Lower leg skin (tissue), 4 donors: ENCODE data around the gene SCAANT1. TPM values are rescaled to one million over a fixed set of nuclear protein-coding genes. Genes with fewer than 3 reads are reported as not detected.
A peak's percentile ranks its signal among the peaks of the same experiment; 100 is the strongest.

Experiments
- DNase-seq, 2 donors: peaks; one replicate each; pipeline ENCODE4 v3.0.0-alpha.2; 2019; ENCODE audit warnings: low spot score in 2 of 2
- H3K4me3 ChIP-seq: fragments of 200-600 bp; sonication (generic); 2 replicates; pipeline ENCODE4 v1.5.1; 2017; ENCODE audit warnings: mild to moderate bottlenecking, low read depth; ENCODE audit not compliant: poor library complexity, severe bottlenecking
- CTCF ChIP-seq, 3 donors: fragments of 450-650 bp; IDR thresholded peaks; one replicate each; pipeline ENCODE4 v1.5.1; 2016; ENCODE audit warnings: antibody characterized with exemption in 3 of 3, mild to moderate bottlenecking in 3 of 3, moderate library complexity in 2 of 3
- POLR2A ChIP-seq, 2 donors: fragments of 450-650 bp; IDR thresholded peaks; one replicate each; pipeline ENCODE4 v1.6.1; 2016 to 2017; ENCODE audit warnings: antibody characterized with exemption in 2 of 2, mild to moderate bottlenecking in 1 of 2, moderate library complexity in 1 of 2
- WGBS, 2 donors: methylation state at CpG; one replicate each; pipeline ENCODE4 v1.1.5; 2018; 5-methylcytosine and 5-hydroxymethylcytosine counted together
- intact Hi-C: fragments of 100-400 bp; cut with DNase I; formaldehyde crosslinking; loops from one replicate; pipeline ENCODE4 v1.15.0; 2023; ENCODE audit warnings: low total_unique reads
- total RNA-seq, 4 donors: library from RNA; depleted of rRNA; stranded (reverse); fragments of >200 nt; gene quantifications; one replicate each; pipeline ENCODE4 v1.1.0, GENCODE V29; 2016

Gene SCAANT1
- total RNA-seq, 4 donors from 2014 or later, result not detected

- WGBS, 2 donors, result 83 to 91% methylated on average over 6 of the region's 6 CpGs
- H3K4me3 ChIP-seq, result no peak overlapping the region
- no peak for DNase-seq
- no peak for TF ChIP-seq CTCF (IDR thresholded peaks at IDR 0.05)
- intact Hi-C loops, result no loop called here
These were observed 9.7 kb upstream of the SCAANT1 start for GRCh38 chr3:63921741-63922482.

DNA sequence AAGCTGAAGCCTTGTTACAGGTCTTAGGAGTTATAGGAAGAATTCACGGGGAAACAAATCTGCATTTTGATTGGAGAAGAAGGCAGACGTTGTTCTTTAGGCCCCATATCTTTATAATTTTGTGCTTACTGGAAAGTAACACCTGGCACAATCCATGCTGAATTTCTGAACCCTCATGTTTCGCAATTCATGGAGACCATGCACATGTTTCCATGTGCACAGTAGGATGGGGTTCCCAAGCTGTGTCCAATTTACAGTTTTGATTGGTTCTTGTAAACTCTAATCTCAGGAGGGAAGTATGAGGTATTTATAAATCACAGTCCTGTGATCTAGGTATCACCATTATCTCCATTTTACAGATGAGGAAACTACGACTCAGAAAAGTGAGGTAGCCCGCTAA is 7.8 kb upstream of the SCAANT1 start:
- intact Hi-C loops, result no loop called here
- no peak overlapping the region for H3K4me3 ChIP-seq
- no peak for DNase-seq
- no peak for TF ChIP-seq CTCF (IDR thresholded peaks at IDR 0.05)
- TF ChIP-seq POLR2A (IDR thresholded peaks at IDR 0.05), result no peak
- 94 to 96% methylated on average over 5 of the region's 5 CpGs for WGBS, 2 donors

DNA sequence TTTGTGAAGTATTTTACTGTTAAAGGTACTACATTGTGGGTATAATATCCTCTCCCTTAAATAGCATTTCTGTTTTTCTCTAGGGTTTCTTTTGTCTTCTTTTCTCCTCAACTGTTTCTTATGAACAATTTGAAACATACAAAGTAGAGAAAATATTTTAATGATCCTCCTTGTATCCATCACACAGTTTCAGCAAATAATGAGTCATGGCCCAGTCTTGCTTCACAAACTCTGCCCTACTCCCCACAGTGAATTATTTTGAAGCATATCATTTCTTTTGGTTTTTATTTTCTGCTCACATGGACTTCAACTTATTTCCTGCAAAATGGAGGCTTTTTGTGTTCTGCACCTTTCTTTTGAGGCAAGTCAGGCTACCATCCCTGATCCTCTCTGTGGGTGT is 6.1 kb upstream of the SCAANT1 start:
- intact Hi-C loops, result no loop called here
- H3K4me3 ChIP-seq, result no peak overlapping the region
- no peak for DNase-seq
- no peak for TF ChIP-seq CTCF (IDR thresholded peaks at IDR 0.05)
- TF ChIP-seq POLR2A (IDR thresholded peaks at IDR 0.05), result no peak

DNA sequence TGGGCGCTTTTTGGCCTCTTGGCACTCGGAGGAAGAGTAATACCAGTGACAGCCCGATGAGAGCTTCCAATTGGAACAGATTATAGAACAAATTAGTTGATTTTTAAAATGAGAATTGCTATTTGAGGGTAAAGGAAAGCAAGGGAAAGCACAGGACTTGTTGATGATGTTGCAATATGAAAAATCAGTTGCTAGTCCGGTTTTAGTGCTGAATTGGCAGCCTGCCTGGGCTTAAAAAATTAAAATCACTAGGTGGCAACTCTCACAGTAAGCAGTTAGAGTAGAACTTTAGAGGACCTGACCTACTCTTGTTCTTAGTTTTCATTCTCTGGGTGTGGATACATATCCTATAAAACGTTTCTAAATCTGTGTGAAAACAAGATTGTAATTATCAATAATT is 2.1 kb upstream of the SCAANT1 start:
- DNase-seq, result peak in 1 of 2 donors; percentile 69
- WGBS, 2 donors, result 27 to 31% methylated on average over 5 of the region's 5 CpGs
- no peak overlapping the region for H3K4me3 ChIP-seq
- TF ChIP-seq POLR2A (IDR thresholded peaks at IDR 0.05) (no peak), CTCF (IDR thresholded peaks at IDR 0.05) (no peak)
- intact Hi-C loops, result no loop called here

- 6 to 14% methylated on average over 20 to 31 of the region's 46 CpGs for WGBS, 2 donors
- DNase-seq, result peak; percentile 35 to 90
- peak overlapping the region; percentile 46 for H3K4me3 ChIP-seq
- intact Hi-C loops, result no loop called here
- TF ChIP-seq POLR2A (IDR thresholded peaks at IDR 0.05), result no peak
- no peak for TF ChIP-seq CTCF (IDR thresholded peaks at IDR 0.05)
These were observed 795 bp upstream of the SCAANT1 start for GRCh38 chr3:63912768-63913588.
